ENCODE measurements around the gene ZNF503. TPM values are rescaled to one million over a fixed set of nuclear protein-coding genes. Genes with fewer than 3 reads are reported as not detected.

Gene ZNF503
- total RNA-seq, 2 donors from 2014 or later: 20.8 to 38.6 TPM

DNA sequence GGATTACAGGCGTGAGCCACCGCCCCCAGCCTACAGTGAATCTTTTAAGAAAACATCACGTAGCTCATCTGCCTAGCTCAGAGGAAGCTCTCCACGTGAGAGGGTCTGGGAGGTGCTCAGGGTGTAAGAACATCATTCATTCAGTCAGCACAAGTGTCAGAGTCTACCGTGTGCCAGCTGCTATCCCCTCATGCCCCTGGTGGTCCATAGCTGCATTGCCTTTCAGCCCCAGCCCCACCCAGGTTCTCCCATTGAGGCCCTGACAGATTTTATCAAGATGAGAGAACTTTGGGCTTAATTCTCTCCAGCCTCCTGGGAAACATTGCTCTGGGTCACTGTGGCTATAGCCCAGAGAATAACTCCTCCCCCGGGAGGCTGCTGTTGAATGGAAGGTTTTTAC, 45.1 kb downstream of the ZNF503 start:
- H3K36me3 ChIP-seq (replicated peaks in 1 of 2; ENCODE audit: insufficient read depth in 1 of 2, low read depth in 2 of 2): no peaks in the 10 kb centered on the region
- H3K9me3 ChIP-seq: no peaks in the 10 kb centered on the region
- no peaks in the 10 kb centered on the region for H3K27me3 ChIP-seq
- H3K4me3 ChIP-seq: no peak overlapping the region
- ATAC-seq (no peak), DNase-seq (no peak)
- no peak overlapping the region for H3K27ac ChIP-seq
- no peaks in the 10 kb centered on the region for H3K4me1 ChIP-seq
- TF ChIP-seq, protein P1, sequence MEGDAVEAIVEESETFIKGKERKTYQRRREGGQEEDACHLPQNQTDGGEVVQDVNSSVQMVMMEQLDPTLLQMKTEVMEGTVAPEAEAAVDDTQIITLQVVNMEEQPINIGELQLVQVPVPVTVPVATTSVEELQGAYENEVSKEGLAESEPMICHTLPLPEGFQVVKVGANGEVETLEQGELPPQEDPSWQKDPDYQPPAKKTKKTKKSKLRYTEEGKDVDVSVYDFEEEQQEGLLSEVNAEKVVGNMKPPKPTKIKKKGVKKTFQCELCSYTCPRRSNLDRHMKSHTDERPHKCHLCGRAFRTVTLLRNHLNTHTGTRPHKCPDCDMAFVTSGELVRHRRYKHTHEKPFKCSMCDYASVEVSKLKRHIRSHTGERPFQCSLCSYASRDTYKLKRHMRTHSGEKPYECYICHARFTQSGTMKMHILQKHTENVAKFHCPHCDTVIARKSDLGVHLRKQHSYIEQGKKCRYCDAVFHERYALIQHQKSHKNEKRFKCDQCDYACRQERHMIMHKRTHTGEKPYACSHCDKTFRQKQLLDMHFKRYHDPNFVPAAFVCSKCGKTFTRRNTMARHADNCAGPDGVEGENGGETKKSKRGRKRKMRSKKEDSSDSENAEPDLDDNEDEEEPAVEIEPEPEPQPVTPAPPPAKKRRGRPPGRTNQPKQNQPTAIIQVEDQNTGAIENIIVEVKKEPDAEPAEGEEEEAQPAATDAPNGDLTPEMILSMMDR (IDR thresholded peaks at IDR 0.05): no peak
- no peak for TF ChIP-seq POLR2A (IDR thresholded peaks at IDR 0.05)
- intact Hi-C loops (cut with DNase I): no loop called here
- 94 to 96% methylated on average over 3 to 6 of the region's 6 CpGs for WGBS, 2 donors

DNA sequence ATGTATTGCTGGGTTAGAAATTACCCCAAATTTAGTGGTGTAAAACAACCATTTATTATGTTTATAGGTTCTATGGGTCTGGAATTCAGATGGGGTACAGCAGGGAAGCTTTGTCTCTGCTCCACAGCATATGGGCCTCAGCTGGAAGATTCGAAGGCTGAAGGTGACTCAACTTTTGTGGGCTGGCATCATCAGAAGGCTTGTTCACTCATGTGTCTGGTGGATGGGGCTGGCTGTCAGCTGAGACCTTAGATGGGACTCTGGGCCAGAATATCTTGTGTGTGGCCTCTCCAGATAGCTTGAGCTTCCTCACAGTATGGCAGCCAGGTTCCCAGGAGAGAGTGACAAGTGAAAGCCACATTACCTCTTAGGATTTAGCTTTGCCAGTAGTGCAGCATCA, 45.9 kb downstream of the ZNF503 start:
- DNase-seq: no peak

DNA sequence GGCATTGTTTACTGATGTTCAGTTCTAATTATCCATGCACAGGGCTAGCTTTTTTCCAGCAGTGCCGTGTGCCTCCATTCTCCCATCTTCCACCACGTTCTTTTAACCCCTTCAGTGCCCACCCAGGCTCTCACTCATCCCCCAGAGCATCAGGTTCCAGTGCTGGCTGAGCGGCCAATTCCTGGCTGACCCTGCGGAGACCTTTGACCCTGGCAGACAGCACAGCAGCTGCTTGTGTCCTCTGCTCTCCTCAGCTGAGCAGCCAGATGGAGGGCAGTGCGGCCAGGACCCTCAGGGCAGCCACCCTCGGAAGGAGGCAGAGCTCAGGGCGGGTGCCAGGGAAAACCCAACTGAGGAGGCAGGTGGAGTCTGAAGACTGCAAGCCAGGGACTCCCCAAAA, 48.4 kb downstream of the ZNF503 start:
- Histone ChIP-seq H3K36me3 (replicated peaks in 1 of 2; ENCODE audit: insufficient read depth in 1 of 2, low read depth in 2 of 2) (no peaks in the 10 kb centered on the region), H3K4me1 (no peaks in the 10 kb centered on the region), H3K27me3 (no peaks in the 10 kb centered on the region), H3K9me3 (no peaks in the 10 kb centered on the region), H3K27ac (no peak overlapping the region), H3K4me3 (no peak overlapping the region)
- ATAC-seq (no peak), DNase-seq (no peak)
- intact Hi-C loops (cut with DNase I): no loop called here
- TF ChIP-seq, protein P1 (IDR thresholded peaks at IDR 0.05): no peak
- WGBS, 2 donors: 65 to 72% methylated on average over 5 to 7 of the region's 7 CpGs

More for the DNA sequence above, 45.9 kb downstream of the ZNF503 start:
- Histone ChIP-seq H3K36me3 (replicated peaks in 1 of 2; ENCODE audit: insufficient read depth in 1 of 2, low read depth in 2 of 2) (no peaks in the 10 kb centered on the region), H3K9me3 (no peaks in the 10 kb centered on the region), H3K4me3 (no peak overlapping the region), H3K27me3 (no peaks in the 10 kb centered on the region), H3K4me1 (no peaks in the 10 kb centered on the region), H3K27ac (no peak overlapping the region)
- WGBS, 2 donors: 88 to 93% methylated on average over 1 of the region's 1 CpG
- ATAC-seq: no peak
- TF ChIP-seq, protein P1 (IDR thresholded peaks at IDR 0.05): no peak
- no peak for TF ChIP-seq POLR2A (IDR thresholded peaks at IDR 0.05)
- intact Hi-C loops (cut with DNase I): no loop called here

DNA sequence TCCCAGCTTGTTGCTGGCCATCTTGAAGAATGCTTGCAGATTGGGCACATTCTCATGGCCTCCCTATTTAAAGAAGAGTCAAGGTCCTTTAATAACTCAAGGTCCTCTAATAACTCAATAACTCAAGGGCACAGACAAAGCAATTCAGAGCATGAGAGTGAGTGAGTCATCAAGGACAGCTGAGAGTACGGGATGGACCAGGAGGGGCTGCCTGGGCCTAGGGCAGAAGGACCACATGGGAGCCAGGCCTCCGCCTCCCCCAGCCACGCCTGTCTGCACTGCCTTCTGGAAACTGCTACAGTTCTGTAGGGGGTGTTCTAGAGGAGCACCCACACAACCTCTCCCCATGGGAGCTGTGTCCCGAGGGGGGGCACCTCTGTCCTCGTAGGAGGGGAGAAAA, 48.9 kb downstream of the ZNF503 start:
- H3K36me3 ChIP-seq (replicated peaks in 1 of 2; ENCODE audit: insufficient read depth in 1 of 2, low read depth in 2 of 2): no peaks in the 10 kb centered on the region
- no peak overlapping the region for H3K4me3 ChIP-seq
- ATAC-seq (no peak), DNase-seq (no peak)
- WGBS, 2 donors: 62 to 68% methylated on average over 4 to 5 of the region's 5 CpGs
- no peaks in the 10 kb centered on the region for H3K4me1 ChIP-seq
- no peak overlapping the region for H3K27ac ChIP-seq
- TF ChIP-seq POLR2A (IDR thresholded peaks at IDR 0.05): no peak
- TF ChIP-seq, protein P1 (IDR thresholded peaks at IDR 0.05): no peak
- intact Hi-C loops (cut with DNase I): no loop called here
- no peaks in the 10 kb centered on the region for H3K27me3 ChIP-seq
- no peaks in the 10 kb centered on the region for H3K9me3 ChIP-seq

DNA sequence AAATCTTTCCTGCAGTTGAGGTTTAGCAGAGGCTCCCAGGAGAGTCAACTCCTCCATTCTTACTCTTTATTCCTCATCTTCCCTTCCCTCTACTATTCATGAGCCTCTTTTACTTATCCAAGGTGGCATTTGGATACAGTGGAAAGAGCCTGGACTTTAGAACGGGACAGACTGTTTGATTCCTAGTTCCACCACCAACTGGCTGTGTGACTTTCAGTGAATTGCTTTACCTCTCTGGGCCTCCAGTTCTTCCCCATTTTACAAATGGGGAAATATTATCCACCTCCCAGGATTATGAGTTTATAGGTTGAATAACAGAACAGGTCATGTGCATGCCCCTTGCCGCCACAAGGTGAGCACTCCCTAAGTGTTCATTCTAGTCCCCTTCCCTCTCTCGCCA, 49.9 kb downstream of the ZNF503 start:
- no peaks in the 10 kb centered on the region for H3K4me1 ChIP-seq
- H3K4me3 ChIP-seq: no peak overlapping the region
- no peak for ATAC-seq
- no peaks in the 10 kb centered on the region for H3K27me3 ChIP-seq
- DNase-seq: no peak
- TF ChIP-seq, protein P1 (IDR thresholded peaks at IDR 0.05): no peak
- TF ChIP-seq POLR2A (IDR thresholded peaks at IDR 0.05): no peak
- H3K9me3 ChIP-seq: no peaks in the 10 kb centered on the region
- intact Hi-C loops (cut with DNase I): no loop called here
- no peaks in the 10 kb centered on the region for H3K36me3 ChIP-seq (replicated peaks in 1 of 2; ENCODE audit: insufficient read depth in 1 of 2, low read depth in 2 of 2)
- H3K27ac ChIP-seq: no peak overlapping the region
- WGBS, 2 donors: 95 to 97% methylated on average over 3 of the region's 3 CpGs

Measured in body of pancreas (tissue), 4 donors.